Activated naive CD4-positive, alpha-beta T cell treated with anti-CD3 and anti-CD28 coated beads, Interleukin-2, amount 50 U/mL, for 24 hours (primary cell): Measurements from ENCODE around the gene KIF14.
"Not testable (repeated sequence)": the region's sequence is repeated elsewhere in the genome, so short reads cannot be mapped to it uniquely, and the experiment has no call there.

ENCODE experiments used
- H3K27ac Mint-ChIP-seq: one replicate; pipeline ENCODE4 v1.8.0; 2021; ENCODE audit warnings: mild to moderate bottlenecking, mixed read lengths
- H3K27me3 Mint-ChIP-seq: one replicate; pipeline ENCODE4 v1.8.0; 2021; ENCODE audit warnings: mixed read lengths
- H3K36me3 Mint-ChIP-seq: one replicate; pipeline ENCODE4 v1.8.0; 2021; ENCODE audit warnings: mixed read lengths
- H3K4me1 Mint-ChIP-seq: one replicate; pipeline ENCODE4 v1.8.0; 2021; ENCODE audit warnings: mixed read lengths
- H3K4me3 Mint-ChIP-seq: one replicate; pipeline ENCODE4 v1.8.0; 2021; ENCODE audit warnings: mild to moderate bottlenecking, mixed read lengths
- H3K9me3 Mint-ChIP-seq: one replicate; pipeline ENCODE4 v1.8.0; 2021; ENCODE audit warnings: mixed read lengths

Gene KIF14

GRCh38 chr1:200640963-200641401, 20.4 kb upstream of the KIF14 start:
- no peaks in the 10 kb centered on the region for H3K27me3 Mint-ChIP-seq
- H3K4me3 Mint-ChIP-seq, result no peak overlapping the region
- H3K4me1 Mint-ChIP-seq, result peaks cover 5% of the 10 kb centered on the region
- H3K36me3 Mint-ChIP-seq, result peaks cover 8% of the 10 kb centered on the region
- no peak overlapping the region for H3K27ac Mint-ChIP-seq
- no peaks in the 10 kb centered on the region for H3K9me3 Mint-ChIP-seq

- no peak overlapping the region for H3K4me3 Mint-ChIP-seq
- H3K9me3 Mint-ChIP-seq, result no peaks in the 10 kb centered on the region
- peaks cover 6% of the 10 kb centered on the region for H3K36me3 Mint-ChIP-seq
- no peak overlapping the region for H3K27ac Mint-ChIP-seq
- peaks cover 5% of the 10 kb centered on the region for H3K4me1 Mint-ChIP-seq
- no peaks in the 10 kb centered on the region for H3K27me3 Mint-ChIP-seq
Observed at GRCh38 chr1:200640373-200640962, 19.9 kb upstream of the KIF14 start.

GRCh38 chr1:200638073-200638472, 17.5 kb upstream of the KIF14 start:
- Mint-ChIP-seq H3K9me3 (no peaks in the 10 kb centered on the region), H3K4me3 (no peak overlapping the region), H3K36me3 (peaks cover 6% of the 10 kb centered on the region), H3K4me1 (peaks cover 5% of the 10 kb centered on the region), H3K27ac (no peak overlapping the region), H3K27me3 (no peaks in the 10 kb centered on the region)

- Mint-ChIP-seq H3K9me3 (no peaks in the 10 kb centered on the region), H3K4me1 (peaks cover 5% of the 10 kb centered on the region), H3K36me3 (peaks cover 6% of the 10 kb centered on the region), H3K4me3 (no peak overlapping the region), H3K27ac (no peak overlapping the region), H3K27me3 (no peaks in the 10 kb centered on the region)
Observed at GRCh38 chr1:200636681-200637080, 16.1 kb upstream of the KIF14 start.

- no peak overlapping the region for H3K4me3 Mint-ChIP-seq
- no peak overlapping the region for H3K27ac Mint-ChIP-seq
- H3K9me3 Mint-ChIP-seq, result no peaks in the 10 kb centered on the region
- H3K36me3 Mint-ChIP-seq, result peaks cover 4% of the 10 kb centered on the region
- no peaks in the 10 kb centered on the region for H3K4me1 Mint-ChIP-seq
- no peaks in the 10 kb centered on the region for H3K27me3 Mint-ChIP-seq
Observed at GRCh38 chr1:200634261-200635122, 13.9 kb upstream of the KIF14 start.

GRCh38 chr1:200631375-200631774, 10.8 kb upstream of the KIF14 start:
- H3K27me3 Mint-ChIP-seq, result no peaks in the 10 kb centered on the region
- H3K4me3 Mint-ChIP-seq, result no peak overlapping the region
- no peaks in the 10 kb centered on the region for H3K9me3 Mint-ChIP-seq
- H3K4me1 Mint-ChIP-seq, result peaks cover 4% of the 10 kb centered on the region
- H3K27ac Mint-ChIP-seq, result no peak overlapping the region
- H3K36me3 Mint-ChIP-seq, result no peaks in the 10 kb centered on the region

GRCh38 chr1:200630515-200630899, 10.0 kb upstream of the KIF14 start:
- not testable (repeated sequence) for H3K27me3 Mint-ChIP-seq, H3K9me3 Mint-ChIP-seq, H3K27ac Mint-ChIP-seq

GRCh38 chr1:200629876-200630514, 9.4 kb upstream of the KIF14 start:
- H3K27ac Mint-ChIP-seq, result no peak overlapping the region
- H3K27me3 Mint-ChIP-seq, result no peaks in the 10 kb centered on the region
- peaks cover 16% of the 10 kb centered on the region for H3K4me1 Mint-ChIP-seq
- H3K36me3 Mint-ChIP-seq, result no peaks in the 10 kb centered on the region
- H3K4me3 Mint-ChIP-seq, result no peak overlapping the region
- no peaks in the 10 kb centered on the region for H3K9me3 Mint-ChIP-seq

More at GRCh38 chr1:200630515-200630899, 10.0 kb upstream of the KIF14 start:
- not testable (repeated sequence) for H3K4me3 Mint-ChIP-seq, H3K36me3 Mint-ChIP-seq
- H3K4me1 Mint-ChIP-seq, result peaks cover 11% of the 10 kb centered on the region

GRCh38 chr1:200628223-200628881, 7.8 kb upstream of the KIF14 start:
- no peak overlapping the region for H3K4me3 Mint-ChIP-seq

GRCh38 chr1:200627575-200628222, 7.1 kb upstream of the KIF14 start:
- H3K4me3 Mint-ChIP-seq, result no peak overlapping the region
- H3K27ac Mint-ChIP-seq, result no peak overlapping the region
- H3K4me1 Mint-ChIP-seq, result peaks cover 20% of the 10 kb centered on the region
- no peaks in the 10 kb centered on the region for H3K36me3 Mint-ChIP-seq
- no peaks in the 10 kb centered on the region for H3K27me3 Mint-ChIP-seq
- no peaks in the 10 kb centered on the region for H3K9me3 Mint-ChIP-seq

More at GRCh38 chr1:200628223-200628881, 7.8 kb upstream of the KIF14 start:
- H3K27ac Mint-ChIP-seq, result no peak overlapping the region
- H3K4me1 Mint-ChIP-seq, result peaks cover 20% of the 10 kb centered on the region
- H3K36me3 Mint-ChIP-seq, result no peaks in the 10 kb centered on the region
- H3K9me3 Mint-ChIP-seq, result no peaks in the 10 kb centered on the region
- no peaks in the 10 kb centered on the region for H3K27me3 Mint-ChIP-seq

- Mint-ChIP-seq H3K36me3 (no peaks in the 10 kb centered on the region), H3K27me3 (no peaks in the 10 kb centered on the region), H3K9me3 (no peaks in the 10 kb centered on the region), H3K27ac (no peak overlapping the region), H3K4me1 (peaks cover 20% of the 10 kb centered on the region), H3K4me3 (no peak overlapping the region)
Observed at GRCh38 chr1:200626853-200627534, 6.4 kb upstream of the KIF14 start.

GRCh38 chr1:200625381-200625824, 4.9 kb upstream of the KIF14 start:
- H3K36me3 Mint-ChIP-seq, result no peaks in the 10 kb centered on the region
- H3K27me3 Mint-ChIP-seq, result no peaks in the 10 kb centered on the region
- H3K27ac Mint-ChIP-seq, result peak overlapping the region; percentile 79
- H3K4me1 Mint-ChIP-seq, result peaks cover 25% of the 10 kb centered on the region
- no peak overlapping the region for H3K4me3 Mint-ChIP-seq
- H3K9me3 Mint-ChIP-seq, result no peaks in the 10 kb centered on the region

- Mint-ChIP-seq H3K4me3 (no peak overlapping the region), H3K4me1 (peaks cover 29% of the 10 kb centered on the region), H3K9me3 (no peaks in the 10 kb centered on the region), H3K36me3 (no peaks in the 10 kb centered on the region), H3K27ac (no peak overlapping the region), H3K27me3 (no peaks in the 10 kb centered on the region)
Observed at GRCh38 chr1:200624679-200625335, 4.3 kb upstream of the KIF14 start.

- H3K4me3 Mint-ChIP-seq, result peak overlapping the region; percentile 97
- no peaks in the 10 kb centered on the region for H3K27me3 Mint-ChIP-seq
- no peaks in the 10 kb centered on the region for H3K36me3 Mint-ChIP-seq
- H3K9me3 Mint-ChIP-seq, result no peaks in the 10 kb centered on the region
- peaks cover 14% of the 10 kb centered on the region for H3K4me1 Mint-ChIP-seq
- H3K27ac Mint-ChIP-seq, result no peak overlapping the region
Observed at GRCh38 chr1:200619894-200620272, 668 bp downstream of the KIF14 start.
